Measurements from ENCODE around the gene TYRO3. TPM values are rescaled to one million over a fixed set of nuclear protein-coding genes. Genes with fewer than 3 reads are reported as not detected.

TYRO3 gene
- total RNA-seq, 1 donor from 2014 or later: 3.6 TPM

GRCh38 chr15:41630616-41631217, 71.7 kb downstream of the TYRO3 start:
- intact Hi-C loops (cut with DNase I): no loop called here

DNA sequence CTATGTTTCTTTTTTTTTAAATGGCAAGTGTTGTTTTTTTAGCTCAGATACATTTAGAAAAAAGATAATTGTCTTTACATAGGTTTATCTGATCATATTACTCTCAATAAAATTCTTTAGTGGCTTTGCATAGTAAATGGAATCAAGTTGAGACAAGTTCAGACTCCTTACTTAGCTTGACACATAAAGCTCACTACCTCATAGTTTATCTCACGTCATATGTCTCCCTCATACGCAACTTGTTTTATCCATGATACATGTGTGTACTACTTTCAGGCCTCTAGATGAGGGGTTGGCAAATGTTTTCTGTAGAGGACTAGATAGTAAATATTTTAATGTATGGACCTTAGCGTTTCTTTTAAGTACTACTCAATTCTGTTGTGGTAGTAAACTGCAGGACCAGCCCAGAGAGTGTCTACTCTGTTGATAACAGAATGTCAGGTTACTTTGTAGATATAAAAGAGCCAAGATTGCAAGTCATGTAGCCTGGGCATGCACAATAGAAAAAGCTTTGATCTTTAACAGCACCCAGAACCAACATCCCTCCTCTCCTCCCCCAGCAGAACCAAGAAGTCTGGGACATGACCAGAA, 73.0 kb downstream of the TYRO3 start:
- DNase-seq (ENCODE audit: low spot score): no peak
- intact Hi-C loops (cut with DNase I): no loop called here

More at GRCh38 chr15:41630616-41631217, 71.7 kb downstream of the TYRO3 start:
- no peak for DNase-seq (ENCODE audit: low spot score)

Other genes starting within 250 kb of the TYRO3 start
- gene OIP5, start 226.6 kb upstream of the TYRO3 start, total RNA-seq: not detected
- 1.1 TPM for gene NUSAP1, start 226.3 kb upstream of the TYRO3 start, total RNA-seq
- 29.7 TPM for gene NDUFAF1, start 156.7 kb upstream of the TYRO3 start, total RNA-seq
- 26.8 TPM for gene RTF1, start 142.1 kb upstream of the TYRO3 start, total RNA-seq
- gene ITPKA, start 65.3 kb upstream of the TYRO3 start, total RNA-seq: 1.0 TPM
- gene LTK, start 45.4 kb upstream of the TYRO3 start, total RNA-seq: 0.65 TPM
- 18.5 TPM for gene RPAP1, start 15.0 kb upstream of the TYRO3 start, total RNA-seq
- 37.3 TPM for gene MGA, start 101.2 kb downstream of the TYRO3 start, total RNA-seq
- 15.6 TPM for gene MAPKBP1, start 215.3 kb downstream of the TYRO3 start, total RNA-seq

All from cardiac septum (tissue), 1 donor.